NCI-H526 treated with DMSO at 0.1 percent for 48 hours (cell line): ENCODE measurements around the gene EPHA8.
A peak's percentile ranks its signal among the peaks of the same experiment; 100 is the strongest.

Source experiments
- DNase-seq: peaks from one replicate; lab custom pipeline; 2025; lab: John Stamatoyannopoulos, UW

Gene EPHA8

DNA sequence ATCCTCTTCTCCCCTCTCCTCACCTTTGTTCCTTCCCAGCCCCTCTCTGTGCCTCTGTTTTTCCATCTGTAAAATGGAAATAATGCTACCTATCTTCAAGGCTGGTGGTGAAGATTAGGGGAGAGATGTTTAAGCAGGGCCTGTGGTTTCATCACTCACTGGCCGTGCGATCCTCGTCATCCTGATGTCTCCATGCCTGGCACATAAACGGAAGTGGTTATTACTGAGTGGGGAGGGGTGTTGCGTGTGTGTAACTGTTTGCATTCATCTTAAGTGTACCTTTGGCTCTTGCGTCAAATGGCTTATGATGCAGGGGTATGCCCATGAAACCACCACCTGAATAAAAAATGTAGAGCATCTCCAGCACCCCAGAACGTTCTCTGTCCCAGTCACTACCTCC lies 56.0 kb downstream of the EPHA8 start:
- DNase-seq, result no peak

DNA sequence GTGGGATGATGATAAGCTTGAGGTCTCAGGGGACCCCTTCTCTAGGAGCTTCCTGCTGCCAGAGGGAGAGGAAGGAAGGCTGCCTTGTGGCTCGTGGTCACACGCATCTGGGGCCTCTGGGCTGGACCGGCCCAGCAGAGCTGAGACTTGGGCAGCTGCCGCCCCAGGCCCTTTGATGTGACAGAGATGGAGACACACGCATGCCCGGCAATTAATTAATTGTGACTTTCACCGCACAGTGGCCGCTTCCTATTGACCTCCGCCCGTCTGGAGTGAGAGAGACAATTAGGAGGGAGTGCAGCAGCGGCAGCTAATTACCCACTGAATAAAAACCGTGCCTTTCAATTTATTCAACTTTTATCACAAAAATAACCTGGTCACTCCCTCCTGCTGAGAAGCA lies 56.5 kb downstream of the EPHA8 start:
- no peak for DNase-seq

- no peak for DNase-seq
Observed at GRCh38 chr1:22621761-22622160, 58.5 kb downstream of the EPHA8 start.

DNA sequence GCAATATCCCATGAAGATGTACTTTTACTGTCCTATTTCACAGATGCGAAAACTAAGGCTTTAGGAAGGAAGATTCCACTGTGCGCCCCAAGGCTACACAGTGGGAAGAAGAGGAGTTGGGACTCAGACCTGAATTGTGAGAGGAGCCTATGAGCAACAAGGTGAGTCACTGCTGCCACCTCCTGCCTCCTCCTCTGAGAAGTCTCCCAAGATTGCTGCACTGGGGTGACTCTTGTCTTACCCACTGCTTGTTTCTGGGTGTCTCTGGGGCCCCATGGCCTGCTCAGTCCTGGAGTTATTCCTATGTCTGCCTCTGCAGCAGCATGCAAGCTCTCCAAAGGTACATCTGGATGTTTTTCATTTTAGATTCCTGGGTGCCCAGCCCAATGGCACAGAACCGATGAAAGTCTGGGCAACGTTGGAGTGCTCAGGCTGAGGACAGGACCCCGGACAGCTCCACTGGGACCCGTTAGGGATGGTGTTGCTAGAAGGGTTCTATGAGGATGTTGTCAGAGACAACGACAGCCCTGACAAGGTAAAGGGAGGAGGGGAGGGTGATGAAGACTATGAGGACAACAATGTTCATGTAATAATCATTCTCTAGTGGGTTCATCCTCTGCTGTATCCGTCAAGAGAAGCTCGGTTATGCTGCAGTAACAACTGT lies 62.1 kb downstream of the EPHA8 start:
- no peak for DNase-seq

DNA sequence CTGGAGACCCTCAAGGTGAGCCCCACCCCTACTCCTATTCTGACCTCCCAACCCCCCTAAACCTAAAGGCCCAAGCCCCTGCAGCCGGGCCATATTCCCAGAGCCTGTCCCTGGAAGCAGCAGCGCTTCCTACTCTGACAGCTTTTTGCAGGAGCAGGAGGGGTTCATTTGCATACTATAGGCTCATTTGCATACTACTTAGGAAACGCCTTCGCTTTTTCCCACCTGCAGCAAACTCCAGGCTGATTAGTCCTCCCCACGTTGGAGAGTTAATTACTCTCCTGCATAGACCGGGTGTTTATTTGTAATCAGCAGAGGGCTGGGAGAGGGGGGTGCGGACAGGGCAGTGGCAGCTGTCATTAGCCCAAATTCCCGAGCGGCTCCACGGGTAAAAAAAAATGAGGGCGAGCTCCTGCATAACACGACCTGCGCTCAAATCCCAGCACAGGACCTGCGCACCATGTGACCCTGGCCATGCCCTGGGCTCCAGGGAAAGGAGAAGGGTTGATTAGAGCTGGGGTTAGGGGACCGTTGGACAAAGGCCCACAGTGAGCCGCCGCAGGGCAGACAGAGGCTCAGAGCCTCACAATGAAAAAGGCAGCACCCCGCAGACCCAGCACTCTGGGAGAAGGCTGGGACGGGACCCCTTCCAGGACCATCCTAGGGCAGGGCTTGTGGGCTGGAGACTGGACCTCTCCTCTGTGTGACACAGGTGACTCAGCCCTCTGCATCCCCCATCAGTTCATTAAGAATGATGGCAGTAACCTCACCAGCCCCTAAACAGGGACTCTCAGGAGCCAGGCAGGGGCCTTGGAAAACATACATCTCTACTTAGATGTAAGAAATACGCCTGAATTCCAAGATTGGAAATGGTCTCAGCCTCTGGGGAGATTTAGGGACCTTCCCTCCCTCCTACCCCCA lies 63.2 kb downstream of the EPHA8 start:
- DNase-seq, result peak; percentile 86

GRCh38 chr1:22627331-22627730 lies 64.0 kb downstream of the EPHA8 start:
- no peak for DNase-seq

GRCh38 chr1:22628698-22629444 lies 65.6 kb downstream of the EPHA8 start:
- no peak for DNase-seq

GRCh38 chr1:22629886-22630285 lies 66.6 kb downstream of the EPHA8 start:
- DNase-seq, result no peak

GRCh38 chr1:22633697-22634463 lies 70.6 kb downstream of the EPHA8 start:
- DNase-seq, result no peak

- DNase-seq, result no peak
Observed at GRCh38 chr1:22635436-22635835, 72.1 kb downstream of the EPHA8 start.

DNA sequence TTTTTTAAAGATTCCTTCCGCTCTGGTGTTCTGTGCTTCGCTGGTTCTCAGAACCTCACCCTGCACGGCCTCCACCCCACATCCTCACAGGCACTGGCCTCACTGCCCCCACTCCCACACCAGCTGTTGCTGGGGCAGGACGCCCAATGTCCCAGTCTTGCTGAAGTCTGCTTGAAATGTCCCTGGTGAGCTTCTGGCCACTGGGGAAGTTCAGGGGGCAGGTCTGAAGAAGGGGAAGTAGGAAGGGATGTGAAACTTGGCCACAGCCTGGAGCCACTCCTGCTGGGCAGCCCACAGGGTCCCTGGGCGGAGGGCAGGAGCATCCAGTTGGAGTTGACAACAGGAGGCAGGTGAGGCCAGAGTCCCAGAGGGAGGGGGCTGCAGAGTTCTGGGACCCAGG lies 73.1 kb downstream of the EPHA8 start, which contains the start of gene C1QA:
Gene C1QA, plus strand, starts transcription at position 276 of the 400 bp plus-strand sequence. CDS start 989 bp downstream, outside the sequence.
- DNase-seq, result no peak

- DNase-seq, result no peak
Observed at GRCh38 chr1:22636927-22637326, 73.6 kb downstream of the EPHA8 start.

- DNase-seq, result no peak
Observed at GRCh38 chr1:22637907-22638445, 74.7 kb downstream of the EPHA8 start.

- no peak for DNase-seq
Observed at GRCh38 chr1:22638476-22639234, 75.4 kb downstream of the EPHA8 start.

- no peak for DNase-seq
Observed at GRCh38 chr1:22639286-22639685, 76.0 kb downstream of the EPHA8 start.

- no peak for DNase-seq
Observed at GRCh38 chr1:22641247-22641646, 78.0 kb downstream of the EPHA8 start.

DNA sequence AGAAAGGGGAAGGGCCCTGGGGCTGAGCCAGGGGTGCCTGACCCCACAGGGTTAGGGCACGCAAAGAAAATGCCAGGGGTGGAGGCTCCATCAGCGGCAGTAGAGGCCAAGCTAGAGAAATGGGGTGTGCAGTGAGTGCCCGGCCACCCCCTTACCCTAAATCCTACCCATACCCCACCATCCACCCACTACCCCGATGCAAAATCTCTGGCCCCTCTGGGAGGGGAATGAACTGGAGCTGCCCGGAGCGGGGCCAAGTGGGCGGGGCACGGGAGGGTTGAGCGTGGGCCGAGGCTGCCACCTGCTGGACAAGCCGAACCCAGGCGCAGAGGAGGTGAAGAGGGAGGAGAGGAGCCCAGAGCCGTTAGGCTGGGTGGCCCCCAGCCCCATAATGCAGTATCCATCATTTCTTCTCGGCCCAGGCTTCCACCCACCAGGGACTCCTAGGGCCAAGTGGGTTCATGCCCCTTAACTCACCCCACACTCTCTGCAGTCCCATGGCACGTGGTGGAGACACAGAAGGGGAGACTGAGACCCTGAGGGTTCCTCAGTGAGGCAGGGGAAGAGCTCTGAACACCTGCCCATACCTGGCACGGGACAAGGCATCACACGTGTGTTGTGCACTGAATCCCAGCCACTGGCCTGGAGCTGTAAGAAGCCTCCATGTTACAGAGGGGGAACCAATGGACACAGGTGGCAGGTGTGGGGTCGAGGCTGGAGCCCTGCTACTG lies 78.8 kb downstream of the EPHA8 start:
- DNase-seq, result no peak

- no peak for DNase-seq
Observed at GRCh38 chr1:22643381-22643780, 80.1 kb downstream of the EPHA8 start, which contains the start of gene C1QC. Gene C1QC (plus strand): TSS chr1:22643633. CDS start chr1:22644024, 391 bp downstream.

GRCh38 chr1:22643928-22644327 lies 80.6 kb downstream of the EPHA8 start:
- DNase-seq, result no peak

GRCh38 chr1:22645931-22646330 lies 82.6 kb downstream of the EPHA8 start:
- DNase-seq, result no peak
